ENCODE data around the gene ARRDC3. TPM values are rescaled to one million over a fixed set of nuclear protein-coding genes. Genes with fewer than 3 reads are reported as not detected.

Gene ARRDC3
- total and polyA plus RNA-seq, 10 of the 15 experiments (the other 5 are each of a cell fraction or from before 2014, with no cell fraction given), result 2.3 to 14.0 (median 8.6) TPM

DNA sequence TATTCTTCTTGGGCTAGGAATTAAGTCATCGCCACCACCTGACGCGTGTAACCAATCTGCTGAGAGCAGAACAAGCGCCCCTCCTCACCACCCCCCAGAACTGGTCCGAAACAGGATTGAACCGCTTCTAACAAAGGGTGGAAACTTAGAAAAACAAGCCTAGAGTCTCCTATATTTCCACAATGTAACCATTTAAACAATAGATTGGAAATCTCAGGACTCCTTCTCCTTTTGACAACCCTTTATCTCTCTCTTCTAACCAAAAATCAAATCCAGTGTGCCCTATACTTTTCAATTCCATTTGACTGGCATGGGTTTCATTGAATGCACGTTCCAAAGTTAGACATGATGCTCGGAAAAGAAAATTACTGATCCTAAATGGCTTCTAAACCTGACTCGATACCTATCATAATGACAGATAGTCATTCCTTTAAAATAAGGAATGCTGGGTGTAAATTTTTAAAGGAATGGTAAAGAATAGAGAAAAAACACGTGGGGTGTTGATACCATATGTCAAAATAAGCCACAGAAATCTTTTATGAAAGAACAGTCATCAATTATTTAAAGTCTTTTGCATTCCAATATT, 1.2 kb downstream of the ARRDC3 start (continued):
- TF ChIP-seq RAD21 (IDR thresholded peaks at IDR 0.05; ENCODE audit: insufficient read depth, low read depth, low read length) (no peak), CEBPB (IDR thresholded peaks at IDR 0.05; ENCODE audit: borderline replicate concordance in 1 of 2, low read depth in 2 of 2, low read length in 2 of 2) (no peak), WRNIP1 (IDR thresholded peaks at IDR 0.05; ENCODE audit: borderline replicate concordance, low read depth, low read length) (no peak), FOXK2 (IDR thresholded peaks at IDR 0.05) (no peak), SUZ12 (IDR thresholded peaks at IDR 0.05; ENCODE audit: unreplicated experiment) (no peak), SUPT20H (IDR thresholded peaks at IDR 0.05; ENCODE audit: borderline replicate concordance, control insufficient read depth, low read depth, low read length) (no peak), SPI1 (IDR thresholded peaks at IDR 0.05; ENCODE audit: borderline replicate concordance, insufficient read depth, low read depth, low read length) (no peak), ATF7 (IDR thresholded peaks at IDR 0.05; ENCODE audit: low read depth) (peak; percentile 6), EP300 (IDR thresholded peaks at IDR 0.05; ENCODE audit: borderline replicate concordance in 1 of 2, control insufficient read depth in 1 of 2, low read depth in 2 of 2, low read length in 2 of 2) (no peak), MXI1 (IDR thresholded peaks at IDR 0.05; ENCODE audit: low read depth, low read length) (no peak), CBX5 (IDR thresholded peaks at IDR 0.05; ENCODE audit: low read depth) (no peak), MEF2B (IDR thresholded peaks at IDR 0.05; ENCODE audit: partially characterized antibody, poor library complexity, severe bottlenecking) (peak; percentile 63), SIN3A (IDR thresholded peaks at IDR 0.05; ENCODE audit: low read depth, low read length) (no peak)
- TF ChIP-seq, protein P1, sequence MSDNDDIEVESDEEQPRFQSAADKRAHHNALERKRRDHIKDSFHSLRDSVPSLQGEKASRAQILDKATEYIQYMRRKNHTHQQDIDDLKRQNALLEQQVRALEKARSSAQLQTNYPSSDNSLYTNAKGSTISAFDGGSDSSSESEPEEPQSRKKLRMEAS (IDR thresholded peaks at IDR 0.05; ENCODE audit: low read depth, low read length), result no peak
- TF ChIP-seq, protein P2, sequence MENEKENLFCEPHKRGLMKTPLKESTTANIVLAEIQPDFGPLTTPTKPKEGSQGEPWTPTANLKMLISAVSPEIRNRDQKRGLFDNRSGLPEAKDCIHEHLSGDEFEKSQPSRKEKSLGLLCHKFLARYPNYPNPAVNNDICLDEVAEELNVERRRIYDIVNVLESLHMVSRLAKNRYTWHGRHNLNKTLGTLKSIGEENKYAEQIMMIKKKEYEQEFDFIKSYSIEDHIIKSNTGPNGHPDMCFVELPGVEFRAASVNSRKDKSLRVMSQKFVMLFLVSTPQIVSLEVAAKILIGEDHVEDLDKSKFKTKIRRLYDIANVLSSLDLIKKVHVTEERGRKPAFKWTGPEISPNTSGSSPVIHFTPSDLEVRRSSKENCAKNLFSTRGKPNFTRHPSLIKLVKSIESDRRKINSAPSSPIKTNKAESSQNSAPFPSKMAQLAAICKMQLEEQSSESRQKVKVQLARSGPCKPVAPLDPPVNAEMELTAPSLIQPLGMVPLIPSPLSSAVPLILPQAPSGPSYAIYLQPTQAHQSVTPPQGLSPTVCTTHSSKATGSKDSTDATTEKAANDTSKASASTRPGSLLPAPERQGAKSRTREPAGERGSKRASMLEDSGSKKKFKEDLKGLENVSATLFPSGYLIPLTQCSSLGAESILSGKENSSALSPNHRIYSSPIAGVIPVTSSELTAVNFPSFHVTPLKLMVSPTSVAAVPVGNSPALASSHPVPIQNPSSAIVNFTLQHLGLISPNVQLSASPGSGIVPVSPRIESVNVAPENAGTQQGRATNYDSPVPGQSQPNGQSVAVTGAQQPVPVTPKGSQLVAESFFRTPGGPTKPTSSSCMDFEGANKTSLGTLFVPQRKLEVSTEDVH (IDR thresholded peaks at IDR 0.05; ENCODE audit: low read depth, partially characterized antibody), result no peak
- TF ChIP-seq, protein P3, sequence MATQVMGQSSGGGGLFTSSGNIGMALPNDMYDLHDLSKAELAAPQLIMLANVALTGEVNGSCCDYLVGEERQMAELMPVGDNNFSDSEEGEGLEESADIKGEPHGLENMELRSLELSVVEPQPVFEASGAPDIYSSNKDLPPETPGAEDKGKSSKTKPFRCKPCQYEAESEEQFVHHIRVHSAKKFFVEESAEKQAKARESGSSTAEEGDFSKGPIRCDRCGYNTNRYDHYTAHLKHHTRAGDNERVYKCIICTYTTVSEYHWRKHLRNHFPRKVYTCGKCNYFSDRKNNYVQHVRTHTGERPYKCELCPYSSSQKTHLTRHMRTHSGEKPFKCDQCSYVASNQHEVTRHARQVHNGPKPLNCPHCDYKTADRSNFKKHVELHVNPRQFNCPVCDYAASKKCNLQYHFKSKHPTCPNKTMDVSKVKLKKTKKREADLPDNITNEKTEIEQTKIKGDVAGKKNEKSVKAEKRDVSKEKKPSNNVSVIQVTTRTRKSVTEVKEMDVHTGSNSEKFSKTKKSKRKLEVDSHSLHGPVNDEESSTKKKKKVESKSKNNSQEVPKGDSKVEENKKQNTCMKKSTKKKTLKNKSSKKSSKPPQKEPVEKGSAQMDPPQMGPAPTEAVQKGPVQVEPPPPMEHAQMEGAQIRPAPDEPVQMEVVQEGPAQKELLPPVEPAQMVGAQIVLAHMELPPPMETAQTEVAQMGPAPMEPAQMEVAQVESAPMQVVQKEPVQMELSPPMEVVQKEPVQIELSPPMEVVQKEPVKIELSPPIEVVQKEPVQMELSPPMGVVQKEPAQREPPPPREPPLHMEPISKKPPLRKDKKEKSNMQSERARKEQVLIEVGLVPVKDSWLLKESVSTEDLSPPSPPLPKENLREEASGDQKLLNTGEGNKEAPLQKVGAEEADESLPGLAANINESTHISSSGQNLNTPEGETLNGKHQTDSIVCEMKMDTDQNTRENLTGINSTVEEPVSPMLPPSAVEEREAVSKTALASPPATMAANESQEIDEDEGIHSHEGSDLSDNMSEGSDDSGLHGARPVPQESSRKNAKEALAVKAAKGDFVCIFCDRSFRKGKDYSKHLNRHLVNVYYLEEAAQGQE (IDR thresholded peaks at IDR 0.05; ENCODE audit: low read depth, low read length), result no peak
- TF ChIP-seq, protein P4, sequence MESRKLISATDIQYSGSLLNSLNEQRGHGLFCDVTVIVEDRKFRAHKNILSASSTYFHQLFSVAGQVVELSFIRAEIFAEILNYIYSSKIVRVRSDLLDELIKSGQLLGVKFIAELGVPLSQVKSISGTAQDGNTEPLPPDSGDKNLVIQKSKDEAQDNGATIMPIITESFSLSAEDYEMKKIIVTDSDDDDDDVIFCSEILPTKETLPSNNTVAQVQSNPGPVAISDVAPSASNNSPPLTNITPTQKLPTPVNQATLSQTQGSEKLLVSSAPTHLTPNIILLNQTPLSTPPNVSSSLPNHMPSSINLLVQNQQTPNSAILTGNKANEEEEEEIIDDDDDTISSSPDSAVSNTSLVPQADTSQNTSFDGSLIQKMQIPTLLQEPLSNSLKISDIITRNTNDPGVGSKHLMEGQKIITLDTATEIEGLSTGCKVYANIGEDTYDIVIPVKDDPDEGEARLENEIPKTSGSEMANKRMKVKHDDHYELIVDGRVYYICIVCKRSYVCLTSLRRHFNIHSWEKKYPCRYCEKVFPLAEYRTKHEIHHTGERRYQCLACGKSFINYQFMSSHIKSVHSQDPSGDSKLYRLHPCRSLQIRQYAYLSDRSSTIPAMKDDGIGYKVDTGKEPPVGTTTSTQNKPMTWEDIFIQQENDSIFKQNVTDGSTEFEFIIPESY (IDR thresholded peaks at IDR 0.05), result no peak
- TF ChIP-seq, protein P5, sequence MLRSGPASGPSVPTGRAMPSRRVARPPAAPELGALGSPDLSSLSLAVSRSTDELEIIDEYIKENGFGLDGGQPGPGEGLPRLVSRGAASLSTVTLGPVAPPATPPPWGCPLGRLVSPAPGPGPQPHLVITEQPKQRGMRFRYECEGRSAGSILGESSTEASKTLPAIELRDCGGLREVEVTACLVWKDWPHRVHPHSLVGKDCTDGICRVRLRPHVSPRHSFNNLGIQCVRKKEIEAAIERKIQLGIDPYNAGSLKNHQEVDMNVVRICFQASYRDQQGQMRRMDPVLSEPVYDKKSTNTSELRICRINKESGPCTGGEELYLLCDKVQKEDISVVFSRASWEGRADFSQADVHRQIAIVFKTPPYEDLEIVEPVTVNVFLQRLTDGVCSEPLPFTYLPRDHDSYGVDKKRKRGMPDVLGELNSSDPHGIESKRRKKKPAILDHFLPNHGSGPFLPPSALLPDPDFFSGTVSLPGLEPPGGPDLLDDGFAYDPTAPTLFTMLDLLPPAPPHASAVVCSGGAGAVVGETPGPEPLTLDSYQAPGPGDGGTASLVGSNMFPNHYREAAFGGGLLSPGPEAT (IDR thresholded peaks at IDR 0.05; ENCODE audit: low read depth), result no peak
